ENCODE measurements around the gene HMX1.

- TF ChIP-seq CTCF (optimal IDR thresholded peaks at IDR 0.05 in 1 of 3, IDR thresholded peaks at IDR 0.05 in 1 of 3, conservative IDR thresholded peaks at IDR 0.05 in 1 of 3; ENCODE audit: extremely low read depth in 1 of 3, insufficient read depth in 2 of 3, low read length in 3 of 3) (no peak), EZH2 (IDR thresholded peaks at IDR 0.05; ENCODE audit: low read length) (peak; percentile 46)
Measured at GRCh38 chr4:8866828-8867623, 4.6 kb downstream of the HMX1 start.

All from keratinocyte (primary cell).